HG02970 (cell line): ENCODE data around the gene SLC26A8.
A peak's percentile ranks its signal among the peaks of the same experiment; 100 is the strongest.
"Not testable (repeated sequence)": the region's sequence is repeated elsewhere in the genome, so short reads cannot be mapped to it uniquely, and the experiment has no call there.

Experiments
- ATAC-seq: cut with Tn5 transposase; IDR thresholded peaks from one replicate; pipeline ENCODE4 v1.9.1; 2021; ENCODE audit warnings: mild to moderate bottlenecking, moderate library complexity, moderate number of reproducible peaks; ENCODE audit not compliant: unreplicated experiment, low FRiP score

SLC26A8 gene

DNA sequence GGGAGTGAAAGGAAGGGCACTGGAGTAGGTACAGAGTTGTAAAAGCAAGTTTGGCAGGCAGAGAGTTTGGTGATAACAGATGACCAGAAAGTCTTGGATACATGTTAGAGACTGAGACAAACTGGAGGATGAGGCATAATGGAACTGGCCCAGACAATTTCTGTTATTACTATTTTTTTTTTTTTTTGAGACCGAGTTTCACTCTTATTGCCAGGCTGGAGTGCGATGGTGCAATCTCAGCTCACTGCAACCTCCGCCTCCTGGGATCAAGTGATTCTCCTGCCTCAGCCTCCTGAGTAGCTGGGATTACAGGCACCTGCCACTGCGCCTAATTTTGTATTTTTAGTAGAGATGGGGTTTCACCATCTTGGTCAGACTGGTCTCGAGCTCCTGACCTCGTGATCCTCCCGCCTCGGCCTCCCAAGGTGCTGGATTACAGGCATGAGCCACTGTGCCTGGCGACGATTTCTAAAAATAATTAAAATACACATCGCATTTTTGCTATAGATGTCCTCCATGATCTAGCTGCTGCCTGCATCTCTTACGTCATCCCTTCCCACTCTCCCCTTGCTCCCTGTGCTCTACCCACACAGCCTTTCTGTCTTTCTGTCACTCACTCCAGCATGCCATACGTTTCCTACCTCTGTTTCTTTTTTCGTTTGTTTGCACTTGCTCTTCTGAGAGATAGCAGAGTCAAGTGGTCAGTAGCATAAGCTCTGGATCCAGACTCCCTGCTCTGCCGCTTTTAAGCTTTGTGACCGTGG is 26.7 kb upstream of the SLC26A8 start:
- no peak for ATAC-seq

DNA sequence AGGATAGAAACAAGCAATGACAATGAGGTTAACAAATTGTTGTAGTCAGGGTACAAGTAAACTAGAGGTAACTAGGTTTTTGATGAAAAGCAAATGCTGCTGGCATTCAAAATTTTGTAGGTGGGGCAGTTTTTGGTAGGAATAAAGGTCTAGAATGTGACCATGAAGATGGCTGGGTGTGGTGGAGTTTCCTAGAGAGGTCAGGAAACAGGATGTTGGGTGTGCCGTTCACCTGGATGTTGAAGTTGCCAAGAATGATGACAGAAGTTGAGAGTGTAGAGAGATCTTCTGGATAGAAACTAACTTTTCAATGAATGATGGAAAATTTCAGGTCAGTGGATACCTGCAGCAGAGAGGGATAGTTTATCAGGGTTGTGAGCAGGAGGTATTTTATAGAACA is 25.9 kb upstream of the SLC26A8 start:
- no peak for ATAC-seq

DNA sequence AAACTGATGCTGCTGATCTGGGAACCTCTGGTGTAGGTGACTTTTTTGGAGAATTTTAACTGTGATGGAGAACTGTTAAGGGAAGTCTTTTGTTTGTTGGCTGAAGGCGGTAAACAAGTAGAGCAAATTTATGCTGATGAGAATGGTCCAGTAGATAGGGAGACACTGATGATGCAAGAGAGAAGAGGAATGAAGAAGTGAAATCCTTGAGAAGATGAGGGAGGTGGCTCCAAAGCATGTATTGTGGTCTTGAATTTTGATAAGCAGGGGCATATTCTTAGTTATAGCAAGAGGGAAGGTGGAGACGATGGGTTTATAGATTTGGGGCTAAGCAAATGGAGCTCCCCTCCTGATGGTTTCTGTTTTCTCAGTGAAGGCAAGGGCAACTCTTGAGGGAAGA is 25.1 kb upstream of the SLC26A8 start:
- ATAC-seq: no peak

DNA sequence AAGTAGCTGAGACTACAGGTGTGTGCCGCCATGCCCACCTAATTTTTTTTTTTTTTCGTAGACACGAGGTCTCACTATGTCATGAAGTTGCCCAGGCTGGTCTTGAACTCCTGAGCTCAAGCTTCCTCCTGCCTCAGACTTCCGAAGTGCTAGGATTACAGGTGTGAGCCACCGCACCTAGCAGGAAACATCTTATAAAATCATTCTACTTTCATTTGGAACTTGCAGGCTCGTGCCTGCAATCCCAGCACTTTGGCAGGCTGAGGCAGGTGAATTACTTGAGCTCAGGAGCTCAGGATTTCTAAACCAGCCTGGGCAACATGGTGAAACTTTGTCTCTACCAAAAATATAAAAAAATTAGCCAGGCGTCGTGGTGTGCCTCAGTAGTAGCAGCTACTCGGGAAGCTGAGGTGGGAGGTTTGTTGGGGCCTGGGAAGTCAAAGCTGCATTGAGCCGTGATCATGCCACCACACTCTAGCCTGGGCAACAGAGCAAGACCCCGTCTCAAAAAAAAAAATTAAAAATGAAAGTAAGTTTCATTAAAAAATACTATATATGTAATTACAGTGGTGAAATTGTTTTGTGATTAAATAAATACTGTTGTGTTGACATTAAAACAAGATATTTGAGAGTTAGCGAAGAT is 18.3 kb upstream of the SLC26A8 start:
- no peak for ATAC-seq

DNA sequence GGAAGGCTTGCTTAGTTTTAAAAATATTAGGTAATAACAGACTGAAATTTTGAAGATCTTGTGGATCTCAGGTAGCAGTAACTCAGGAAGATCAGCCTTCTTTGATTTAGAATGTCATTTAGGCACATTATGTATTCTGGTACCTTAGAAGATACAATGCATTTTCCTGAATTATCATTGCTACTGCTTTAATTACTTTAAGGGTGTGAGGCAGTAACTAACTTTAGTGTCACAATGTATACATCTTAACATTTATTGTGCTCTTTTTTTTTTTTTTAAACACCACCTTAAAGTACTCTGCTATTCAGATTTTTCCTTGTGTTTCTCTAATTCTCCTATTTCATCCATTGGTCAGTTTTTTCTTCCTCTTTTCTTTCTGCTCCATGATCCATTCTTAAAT is 16.5 kb upstream of the SLC26A8 start:
- no peak for ATAC-seq

DNA sequence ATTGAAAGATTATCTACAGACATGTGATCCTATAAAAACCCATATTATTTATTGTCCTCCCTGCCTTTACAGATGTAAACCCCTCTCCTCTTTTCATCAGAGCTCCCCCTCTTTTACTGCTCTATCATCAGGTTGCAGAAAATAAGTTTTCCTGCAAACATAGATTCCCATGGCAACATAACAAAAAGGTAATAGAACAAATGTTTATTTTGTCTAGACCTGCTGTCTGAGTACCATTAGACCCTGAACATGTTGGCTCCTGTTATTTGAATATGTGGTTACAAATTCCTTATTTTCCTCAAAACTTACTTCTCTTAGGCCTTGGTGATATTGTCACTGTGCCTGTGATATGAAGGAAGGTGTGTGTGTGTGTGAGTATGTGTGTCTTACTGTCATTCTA is 14.7 kb upstream of the SLC26A8 start:
- ATAC-seq: no peak

DNA sequence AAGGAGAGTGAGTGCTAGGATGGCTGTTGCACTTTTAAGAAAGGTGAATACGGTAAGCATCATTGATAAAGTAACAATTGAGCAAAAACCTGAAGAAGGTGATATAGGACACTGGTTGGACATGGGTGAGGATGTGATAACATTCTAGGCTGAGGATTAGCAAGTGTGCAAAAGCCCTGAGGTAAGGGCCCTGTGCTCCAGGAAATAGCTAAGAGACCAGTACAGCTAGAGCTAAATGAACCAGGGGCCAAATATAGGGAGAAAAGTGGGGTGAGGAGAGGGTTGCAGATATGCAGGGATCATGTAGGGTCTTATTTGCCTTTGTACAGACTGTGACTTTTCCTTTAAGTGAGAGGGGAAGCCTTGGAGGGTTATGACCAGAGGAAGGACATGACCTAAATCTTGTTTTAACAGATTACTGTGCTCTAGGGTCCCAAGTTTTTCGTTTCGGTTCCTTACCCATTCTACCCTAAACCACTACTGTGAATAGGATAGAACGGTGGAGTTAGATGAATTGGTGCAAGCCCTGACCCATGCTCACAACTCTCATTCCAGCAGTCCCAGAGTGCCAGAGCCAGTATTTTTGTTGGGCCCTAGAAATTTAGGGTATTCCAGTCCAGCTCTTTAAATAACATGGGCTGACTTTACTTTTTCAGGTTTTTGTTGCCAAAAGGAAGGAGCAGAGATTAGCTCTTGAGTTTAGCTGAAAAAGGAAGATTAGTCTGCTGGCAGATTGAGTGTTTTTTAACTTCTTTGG is 13.9 kb upstream of the SLC26A8 start:
- ATAC-seq: no peak

DNA sequence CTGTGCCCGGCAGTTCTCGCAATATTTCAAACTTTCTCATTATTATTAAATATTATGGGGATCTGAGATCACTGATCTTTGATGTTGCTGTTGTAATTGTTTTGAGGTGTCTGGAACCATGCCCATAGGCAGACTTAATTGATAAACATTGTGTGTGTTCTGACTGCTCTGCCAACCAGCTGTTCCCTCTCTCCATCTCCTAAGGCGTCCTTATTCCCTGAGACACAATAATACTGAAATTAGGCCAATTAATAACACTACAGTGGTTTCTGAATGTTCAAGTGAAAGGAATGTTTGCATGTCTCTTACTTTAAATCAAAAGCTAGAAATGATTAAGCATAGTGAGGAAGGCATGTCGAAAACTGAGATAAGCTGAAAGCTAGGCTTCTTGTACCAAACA is 10.8 kb upstream of the SLC26A8 start:
- no peak for ATAC-seq

DNA sequence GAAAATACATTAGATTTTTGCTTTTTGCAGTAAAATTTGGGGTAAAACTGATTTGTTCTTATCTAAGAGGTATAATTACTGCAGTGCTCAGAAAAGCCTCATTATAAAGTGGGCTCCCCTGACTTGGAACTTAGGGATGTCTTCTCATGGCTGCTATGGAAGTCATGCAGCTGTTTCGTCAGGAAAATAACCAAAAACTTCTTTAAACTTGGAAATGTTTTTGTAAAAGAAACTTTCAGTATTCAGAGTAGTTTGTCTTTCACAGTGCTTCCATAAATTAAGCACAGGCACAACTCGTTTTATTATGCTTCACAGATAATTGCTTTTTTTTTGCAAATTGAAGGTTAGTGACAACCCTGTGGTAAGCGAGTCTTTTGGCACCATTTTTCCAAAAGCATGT is 10.0 kb upstream of the SLC26A8 start:
- ATAC-seq: no peak

DNA sequence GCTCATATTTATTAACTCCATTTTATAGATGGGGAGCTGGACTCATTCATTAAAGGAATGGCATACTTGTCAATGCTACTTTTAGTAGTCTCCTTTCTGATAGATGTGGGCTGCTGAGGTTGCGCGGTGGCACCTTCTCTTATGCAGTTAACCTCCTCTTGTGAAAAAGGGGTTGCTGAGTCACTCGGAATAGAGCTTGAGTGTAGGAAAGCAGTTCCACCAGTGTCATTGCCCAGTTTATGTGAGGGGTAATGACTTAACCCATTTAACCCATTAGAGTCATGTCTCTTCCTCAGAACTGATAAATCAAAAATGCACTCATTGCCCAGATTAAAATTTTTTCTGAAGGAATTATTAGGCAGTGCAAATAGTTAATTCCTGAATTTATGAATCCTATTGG is 9.5 kb upstream of the SLC26A8 start:
- ATAC-seq: no peak

DNA sequence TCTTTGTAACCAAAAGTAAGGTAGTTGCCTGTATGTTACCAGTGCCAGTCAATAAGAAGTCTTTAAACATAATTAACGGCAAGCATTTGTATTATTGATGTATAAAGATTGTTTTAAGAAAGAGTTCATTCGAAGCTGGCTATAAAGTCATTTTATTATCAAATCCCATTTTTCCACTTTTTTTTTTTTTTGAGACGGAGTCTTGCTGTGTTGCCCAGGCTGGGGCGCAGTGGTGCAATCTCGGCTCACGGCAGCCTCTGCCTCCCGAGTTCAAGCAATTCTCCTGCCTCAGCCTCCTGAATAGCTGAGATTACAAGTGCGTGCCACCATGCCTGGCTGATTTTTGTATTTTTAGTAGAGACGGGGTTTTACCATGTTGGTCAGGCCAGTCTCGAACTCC is 8.7 kb upstream of the SLC26A8 start:
- not testable (repeated sequence) for ATAC-seq

DNA sequence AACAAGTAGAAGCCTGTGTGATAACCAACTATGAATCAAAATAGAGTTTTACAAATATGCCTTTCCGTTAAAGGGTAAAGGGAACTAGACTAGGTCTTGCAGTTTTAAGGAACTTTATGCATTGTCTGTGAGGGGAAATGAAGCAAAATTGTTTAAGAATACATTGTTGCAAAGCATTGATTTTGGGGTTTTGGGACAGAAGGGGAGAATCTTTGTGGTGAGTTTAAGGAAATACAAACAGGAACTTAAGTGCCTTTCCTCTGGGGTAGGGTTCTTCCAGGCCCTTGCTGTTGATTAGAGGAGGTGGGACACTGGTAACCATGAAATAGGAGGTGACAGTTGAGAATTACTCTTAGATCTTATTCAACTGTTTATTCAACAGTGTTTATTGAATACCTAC is 7.8 kb upstream of the SLC26A8 start:
- ATAC-seq: no peak

DNA sequence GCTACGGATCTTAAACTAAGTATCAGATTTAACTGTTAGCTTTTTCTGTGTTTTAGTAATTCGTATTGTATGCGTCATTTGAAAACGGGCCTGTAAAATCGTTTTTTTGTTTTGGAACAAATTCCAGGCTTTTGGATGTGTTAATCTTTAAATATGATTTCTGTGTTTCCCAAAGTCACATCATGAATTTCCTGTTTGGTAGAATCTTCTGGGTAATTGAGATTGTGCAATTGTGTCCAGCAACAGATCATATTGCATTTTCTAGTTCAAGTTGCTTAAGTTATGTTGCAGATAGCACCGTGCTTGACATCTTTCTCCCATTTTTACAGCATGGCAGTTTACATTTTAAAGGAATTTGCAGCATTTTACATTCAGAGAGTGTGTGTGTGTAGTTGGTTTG is 5.0 kb upstream of the SLC26A8 start:
- no peak for ATAC-seq

DNA sequence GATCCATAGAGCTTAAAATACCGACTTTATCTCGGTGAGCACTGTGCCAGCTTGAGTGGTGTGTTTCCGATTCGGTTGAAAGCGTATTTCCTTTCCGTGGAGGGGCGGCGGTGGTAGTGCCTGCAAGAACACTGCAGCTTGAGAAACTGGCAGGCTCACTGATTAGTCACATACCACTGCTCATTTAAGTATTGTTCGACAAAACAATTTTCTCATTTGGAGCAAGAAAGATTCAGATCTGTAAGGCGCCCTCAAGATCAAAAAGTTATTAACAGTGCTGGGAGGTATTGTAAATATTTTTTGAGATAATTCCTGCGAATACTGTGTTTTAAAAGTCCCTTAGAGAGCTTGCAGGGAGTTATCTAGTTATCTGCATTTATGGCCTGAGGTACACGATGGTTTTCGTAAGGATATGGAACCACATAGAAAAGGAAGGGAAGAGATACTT is 4.5 kb upstream of the SLC26A8 start:
- ATAC-seq: no peak

DNA sequence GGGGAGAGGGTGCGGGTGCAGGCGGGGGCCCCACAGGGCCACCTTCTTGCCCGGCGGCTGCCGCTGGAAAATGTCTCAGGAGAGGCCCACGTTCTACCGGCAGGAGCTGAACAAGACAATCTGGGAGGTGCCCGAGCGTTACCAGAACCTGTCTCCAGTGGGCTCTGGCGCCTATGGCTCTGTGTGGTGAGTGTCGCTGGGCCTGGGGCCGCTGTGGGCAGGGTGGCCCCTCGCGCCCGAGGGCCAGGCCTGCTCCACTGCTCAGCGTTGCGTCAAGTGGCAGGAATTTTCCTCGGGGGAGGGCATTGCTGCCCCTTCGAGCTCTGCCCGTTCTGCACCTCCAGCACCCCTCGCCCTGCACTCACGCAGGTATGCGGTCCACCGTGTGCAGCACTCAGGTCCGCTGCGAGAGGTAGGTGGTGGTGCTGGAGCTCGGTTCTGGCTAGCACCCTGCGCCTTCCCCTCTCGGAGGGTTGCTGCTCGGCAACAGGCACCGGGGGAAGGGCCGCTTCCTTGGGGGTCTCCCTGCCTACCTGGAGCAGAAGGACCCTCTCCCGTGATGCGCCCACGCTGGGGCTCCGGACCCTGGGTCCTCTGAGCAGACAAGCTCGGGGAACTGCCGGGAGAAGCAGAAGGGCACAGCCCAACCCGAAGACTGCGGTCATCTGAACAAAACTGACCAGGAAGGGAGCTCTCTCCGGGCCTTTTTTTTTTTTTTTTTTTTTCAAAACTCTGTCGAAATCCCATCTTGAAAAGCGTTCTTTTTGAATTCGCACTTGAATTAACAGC is 3.8 kb upstream of the SLC26A8 start:
- peak; percentile 11 for ATAC-seq

DNA sequence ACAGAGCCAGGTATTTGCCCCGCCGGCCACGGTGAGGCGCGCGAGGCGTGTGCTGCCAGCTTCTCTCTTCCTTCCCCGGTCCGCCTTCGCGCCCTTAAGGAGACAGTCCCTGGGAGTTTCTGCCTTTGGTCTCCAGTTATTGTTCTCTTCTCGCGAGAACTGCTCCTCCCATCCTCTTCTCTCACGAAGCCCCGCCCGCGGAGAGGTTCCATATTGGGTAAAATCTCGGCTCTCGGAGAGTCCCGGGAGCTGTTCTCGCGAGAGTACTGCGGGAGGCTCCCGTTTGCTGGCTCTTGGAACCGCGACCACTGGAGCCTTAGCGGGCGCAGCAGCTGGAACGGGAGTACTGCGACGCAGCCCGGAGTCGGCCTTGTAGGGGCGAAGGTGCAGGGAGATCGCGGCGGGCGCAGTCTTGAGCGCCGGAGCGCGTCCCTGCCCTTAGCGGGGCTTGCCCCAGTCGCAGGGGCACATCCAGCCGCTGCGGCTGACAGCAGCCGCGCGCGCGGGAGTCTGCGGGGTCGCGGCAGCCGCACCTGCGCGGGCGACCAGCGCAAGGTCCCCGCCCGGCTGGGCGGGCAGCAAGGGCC is 3.2 kb upstream of the SLC26A8 start, which contains the start of gene MAPK14:
Gene MAPK14, plus strand, starts transcription at position 308 of the 587 bp plus-strand sequence. CDS start 350 bp downstream, outside the sequence.
- peak; percentile 91 for ATAC-seq

DNA sequence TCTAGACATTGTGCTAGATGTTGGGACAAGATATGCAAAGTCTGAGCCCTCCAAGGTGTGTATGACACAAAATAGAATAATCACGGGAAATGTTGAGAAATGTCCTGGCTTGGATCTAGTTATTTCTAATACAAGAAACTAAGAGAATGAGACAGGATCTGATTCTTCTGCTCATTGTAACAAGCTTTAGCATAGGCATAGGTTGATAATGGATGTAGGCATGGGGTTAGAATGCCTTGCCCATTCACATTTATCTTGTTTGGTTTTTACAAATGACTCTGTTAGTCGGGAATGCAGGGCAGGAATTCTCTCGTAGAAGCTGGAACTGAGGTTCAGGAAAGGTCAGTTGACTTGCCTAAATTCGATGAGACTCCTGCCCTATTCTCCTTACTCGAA is 1.5 kb upstream of the SLC26A8 start:
- no peak for ATAC-seq

DNA sequence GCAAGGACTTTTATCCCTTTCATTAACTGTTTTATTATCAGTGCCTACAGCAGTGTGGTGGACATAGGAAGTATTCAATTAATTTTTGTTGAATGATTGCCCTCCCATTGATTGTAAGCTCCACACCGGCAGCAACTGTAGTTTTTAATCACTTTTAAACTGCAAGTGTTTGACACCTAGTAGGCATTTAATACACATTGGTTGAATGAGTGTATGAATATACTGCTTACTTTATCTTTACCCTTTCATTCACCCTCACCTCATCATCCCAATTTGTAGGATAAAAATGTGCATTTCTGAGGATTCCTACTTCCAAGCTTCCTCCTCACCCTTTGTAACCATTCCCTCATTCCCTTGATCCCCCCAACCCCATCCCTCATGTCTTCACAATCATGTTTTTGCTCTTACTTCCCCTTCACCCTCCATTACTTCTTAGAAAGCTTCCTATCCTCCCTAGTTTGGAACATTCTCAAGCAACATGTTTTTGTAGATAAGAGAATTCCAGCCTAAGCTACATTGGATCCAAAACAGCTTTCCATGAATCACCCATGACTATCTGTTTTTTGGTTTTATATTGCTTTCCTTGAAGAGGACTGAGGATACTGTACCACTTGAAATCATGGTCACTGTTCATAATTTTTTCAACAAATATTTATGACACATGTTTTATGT is 955 bp upstream of the SLC26A8 start:
- ATAC-seq: no peak

DNA sequence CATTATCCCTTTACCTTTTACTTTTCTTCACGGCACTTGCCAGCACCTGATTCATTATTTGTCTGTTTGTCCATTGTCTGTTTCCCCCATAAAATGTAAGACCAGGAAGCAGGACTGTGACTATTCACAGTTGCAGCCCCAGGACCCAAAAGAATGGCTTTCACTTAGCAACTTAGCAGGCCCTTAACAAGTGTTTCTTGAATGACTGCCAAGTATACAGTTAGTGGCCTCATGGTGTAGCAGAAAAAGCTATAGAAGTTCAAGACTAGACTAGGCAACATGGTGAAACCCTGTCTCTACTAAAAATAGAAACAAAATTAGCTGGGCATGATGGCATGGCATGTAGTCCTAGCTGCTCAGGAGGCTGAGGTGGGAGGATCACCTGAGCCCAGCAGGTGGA is 4.3 kb downstream of the SLC26A8 start:
- ATAC-seq: no peak

DNA sequence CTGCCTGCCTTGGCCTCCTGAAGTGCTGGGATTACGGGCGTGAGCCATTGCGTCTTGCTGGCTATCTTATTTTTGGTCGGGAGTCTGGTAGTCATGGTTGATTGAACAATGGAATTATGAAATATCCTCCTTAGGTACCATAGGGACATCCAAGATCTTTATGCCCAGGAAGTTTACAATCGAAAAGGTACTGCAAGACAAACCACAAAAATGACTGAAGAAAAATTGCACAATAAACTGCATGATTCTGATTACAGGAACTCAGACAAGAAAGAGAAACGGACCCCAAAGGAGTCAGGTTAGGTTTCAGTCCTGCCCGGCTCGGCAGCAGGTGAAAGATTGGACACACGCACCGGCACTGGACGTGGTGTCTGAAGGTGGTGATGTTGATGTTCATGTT is 5.3 kb downstream of the SLC26A8 start:
- ATAC-seq: no peak
